Skeletal muscle satellite cell (primary cell): Measurements from ENCODE around the gene PRF1.
A peak's percentile ranks its signal among the peaks of the same experiment; 100 is the strongest.
"Not testable (repeated sequence)": the region's sequence is repeated elsewhere in the genome, so short reads cannot be mapped to it uniquely, and the experiment has no call there.

Experiments
- H3K27me3 ChIP-seq: 2 replicates; pipeline ENCODE4 v1.7.0; 2013; ENCODE audit warnings: low read length; ENCODE audit not compliant: control insufficient read depth, insufficient read depth
- H3K36me3 ChIP-seq: 2 replicates; pipeline ENCODE4 v1.7.0; 2013; ENCODE audit warnings: mild to moderate bottlenecking, control low read depth, low read length; ENCODE audit not compliant: insufficient read depth
- H3K4me1 ChIP-seq: 2 replicates; pipeline ENCODE4 v1.7.0; 2013; ENCODE audit warnings: low read length; ENCODE audit not compliant: control insufficient read depth, insufficient read depth
- H3K4me2 ChIP-seq: 2 replicates; pipeline ENCODE4 v1.7.0; 2013; ENCODE audit warnings: mild to moderate bottlenecking, low read length
- H3K4me3 ChIP-seq: 2 replicates; pipeline ENCODE4 v1.7.0; 2013; ENCODE audit warnings: low read length
- H3K9ac ChIP-seq: 2 replicates; pipeline ENCODE4 v1.7.0; 2013; ENCODE audit warnings: mild to moderate bottlenecking, low read depth, low read length, moderate library complexity
- H3K9me3 ChIP-seq: replicated peaks from 2 replicates; pipeline ENCODE4 v1.7.0; 2013; ENCODE audit warnings: mild to moderate bottlenecking, control low read depth, low read length

The PRF1 gene

GRCh38 chr10:70581176-70581575, 21.4 kb downstream of the PRF1 start:
- peaks cover 22% of the 10 kb centered on the region for H3K4me1 ChIP-seq
- not testable (repeated sequence) for H3K9me3 ChIP-seq, H3K9ac ChIP-seq, H3K4me3 ChIP-seq, H3K4me2 ChIP-seq, H3K36me3 ChIP-seq
- H3K27me3 ChIP-seq, result peaks cover 30% of the 10 kb centered on the region

GRCh38 chr10:70579234-70580002, 23.1 kb downstream of the PRF1 start:
- peaks cover 28% of the 10 kb centered on the region for H3K4me1 ChIP-seq

DNA sequence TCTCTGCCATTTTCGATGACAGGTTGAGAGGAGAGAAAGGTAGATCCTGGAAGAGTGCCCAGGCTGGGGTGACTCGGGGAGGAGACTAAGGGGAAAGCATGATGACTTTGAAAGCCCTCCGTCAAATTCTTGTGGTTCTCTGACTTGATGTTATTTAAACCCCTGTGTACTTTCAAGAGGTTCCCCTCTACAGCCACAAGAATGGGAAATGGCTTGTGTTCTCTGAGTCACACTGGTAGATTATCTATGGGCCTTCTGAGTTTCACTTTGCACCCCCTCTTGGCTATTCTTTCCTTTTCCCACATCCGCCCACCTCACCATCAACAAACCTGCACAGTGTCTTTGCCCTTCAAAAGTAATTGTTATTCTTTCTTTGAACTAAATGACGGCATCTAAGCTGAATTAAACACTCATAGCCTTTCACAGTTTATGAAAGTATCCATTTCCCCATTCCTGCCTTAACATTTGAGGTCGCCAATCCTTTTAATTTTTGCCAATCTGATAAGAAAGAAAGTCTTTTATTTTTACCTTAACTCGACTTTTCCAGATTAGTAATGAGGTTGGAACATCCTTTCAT, 24.1 kb downstream of the PRF1 start:
- H3K27me3 ChIP-seq, result peaks cover 5% of the 10 kb centered on the region

More at GRCh38 chr10:70579234-70580002, 23.1 kb downstream of the PRF1 start:
- no peaks in the 10 kb centered on the region for H3K9me3 ChIP-seq
- H3K36me3 ChIP-seq, result no peaks in the 10 kb centered on the region
- H3K27me3 ChIP-seq, result peaks cover 13% of the 10 kb centered on the region
- H3K4me3 ChIP-seq, result no peak overlapping the region
- no peak overlapping the region for H3K4me2 ChIP-seq
- no peak overlapping the region for H3K9ac ChIP-seq

DNA sequence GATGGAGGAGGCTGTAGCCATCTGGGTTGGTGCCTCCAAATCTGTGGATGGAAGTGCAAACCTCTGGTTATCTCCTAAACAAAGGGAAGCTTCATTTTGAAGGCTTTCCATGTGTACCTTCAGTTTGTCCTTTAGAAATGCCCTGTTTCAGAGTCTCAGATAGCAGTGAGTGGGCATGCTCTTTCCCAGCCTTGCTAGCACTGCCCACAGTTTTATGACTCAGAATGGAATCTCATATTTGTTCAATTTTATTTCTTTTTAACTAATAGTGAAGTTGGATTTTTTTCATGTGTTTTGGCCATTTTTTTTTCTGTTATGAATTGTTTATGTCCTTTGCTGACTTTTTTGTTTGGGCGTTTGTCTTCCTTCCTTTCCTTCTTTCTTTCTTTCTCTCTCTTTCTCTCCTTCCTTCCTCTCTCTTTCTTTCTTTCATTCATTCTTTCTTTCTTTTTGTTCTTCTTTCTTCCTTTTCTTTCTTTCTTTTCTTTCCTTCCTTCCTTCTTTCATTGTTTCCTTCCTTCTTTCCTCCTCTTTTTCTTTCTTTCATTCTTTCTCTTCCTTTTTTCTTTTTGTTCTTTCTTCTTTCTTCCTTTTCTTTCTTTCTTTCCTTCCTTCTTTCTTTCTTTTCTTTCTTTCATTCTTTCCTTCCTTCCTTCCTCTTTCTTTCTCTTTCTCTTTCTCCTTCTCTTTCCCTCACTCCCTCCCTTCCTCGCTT, 25.6 kb downstream of the PRF1 start:
- peak overlapping the region; percentile 18 for H3K4me2 ChIP-seq
- peaks cover 3% of the 10 kb centered on the region for H3K27me3 ChIP-seq
- peak overlapping the region; percentile 2 for H3K9ac ChIP-seq
- no peaks in the 10 kb centered on the region for H3K9me3 ChIP-seq
- H3K36me3 ChIP-seq, result no peaks in the 10 kb centered on the region
- H3K4me3 ChIP-seq, result no peak overlapping the region
- H3K4me1 ChIP-seq, result peaks cover 28% of the 10 kb centered on the region

More for the DNA sequence above, 24.1 kb downstream of the PRF1 start:
- no peak overlapping the region for H3K4me2 ChIP-seq
- H3K4me1 ChIP-seq, result peaks cover 28% of the 10 kb centered on the region
- H3K36me3 ChIP-seq, result no peaks in the 10 kb centered on the region
- H3K4me3 ChIP-seq, result no peak overlapping the region
- H3K9ac ChIP-seq, result no peak overlapping the region
- no peaks in the 10 kb centered on the region for H3K9me3 ChIP-seq

GRCh38 chr10:70575874-70576802, 26.4 kb downstream of the PRF1 start:
- Histone ChIP-seq H3K27me3 (peaks cover 4% of the 10 kb centered on the region), H3K9me3 (no peaks in the 10 kb centered on the region), H3K4me1 (peaks cover 28% of the 10 kb centered on the region), H3K4me2 (peak overlapping the region; percentile 18), H3K9ac (peak overlapping the region; percentile 5), H3K4me3 (peak overlapping the region; percentile 5), H3K36me3 (no peaks in the 10 kb centered on the region)

GRCh38 chr10:70575486-70575873, 27.1 kb downstream of the PRF1 start:
- Histone ChIP-seq H3K4me3 (no peak overlapping the region), H3K36me3 (no peaks in the 10 kb centered on the region), H3K9ac (no peak overlapping the region), H3K9me3 (no peaks in the 10 kb centered on the region), H3K4me2 (no peak overlapping the region), H3K27me3 (peaks cover 4% of the 10 kb centered on the region), H3K4me1 (peaks cover 28% of the 10 kb centered on the region)

- H3K4me3 ChIP-seq, result no peak overlapping the region
- H3K9me3 ChIP-seq, result no peaks in the 10 kb centered on the region
- peaks cover 27% of the 10 kb centered on the region for H3K4me1 ChIP-seq
- no peak overlapping the region for H3K4me2 ChIP-seq
- H3K9ac ChIP-seq, result no peak overlapping the region
- H3K36me3 ChIP-seq, result no peaks in the 10 kb centered on the region
- peaks cover 4% of the 10 kb centered on the region for H3K27me3 ChIP-seq
Measured at GRCh38 chr10:70573599-70574506, 28.7 kb downstream of the PRF1 start.

GRCh38 chr10:70571636-70572439, 30.7 kb downstream of the PRF1 start:
- no peaks in the 10 kb centered on the region for H3K9me3 ChIP-seq
- peaks cover 15% of the 10 kb centered on the region for H3K4me1 ChIP-seq
- peaks cover 4% of the 10 kb centered on the region for H3K27me3 ChIP-seq
- no peak overlapping the region for H3K9ac ChIP-seq
- no peak overlapping the region for H3K4me3 ChIP-seq
- no peaks in the 10 kb centered on the region for H3K36me3 ChIP-seq
- H3K4me2 ChIP-seq, result no peak overlapping the region

DNA sequence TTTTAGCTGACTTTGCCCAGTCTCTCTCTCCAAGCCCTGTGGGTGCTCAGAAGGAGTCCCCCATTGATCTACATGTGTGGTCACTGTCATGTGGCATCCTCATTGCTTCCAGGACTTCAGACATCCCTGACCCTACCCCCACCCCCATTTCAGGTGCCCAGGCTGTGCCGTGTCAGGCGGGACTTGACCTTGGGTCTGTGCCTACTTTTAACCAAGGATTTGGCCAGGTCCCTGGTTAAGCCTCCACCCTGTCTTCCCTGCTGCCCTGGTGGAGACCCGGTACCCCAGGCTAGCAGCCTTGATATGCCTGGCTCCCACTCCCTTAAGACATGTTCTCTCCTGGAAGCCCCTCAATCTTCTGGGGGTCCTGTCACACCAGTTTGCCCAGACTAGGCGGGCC, 31.3 kb downstream of the PRF1 start:
- Histone ChIP-seq H3K36me3 (no peaks in the 10 kb centered on the region), H3K27me3 (peaks cover 6% of the 10 kb centered on the region)

More for the DNA sequence above, 31.3 kb downstream of the PRF1 start:
- no peak overlapping the region for H3K4me3 ChIP-seq
- no peak overlapping the region for H3K9ac ChIP-seq
- peaks cover 9% of the 10 kb centered on the region for H3K4me1 ChIP-seq
- no peaks in the 10 kb centered on the region for H3K9me3 ChIP-seq
- H3K4me2 ChIP-seq, result no peak overlapping the region
